WTC11 (cell line): ENCODE data around the gene SPOCK1. TPM values are rescaled to one million over a fixed set of nuclear protein-coding genes. Genes with fewer than 3 reads are reported as not detected.

Experiments
- ATAC-seq: fragments of 200-7000 bp; cut with Tn5 transposase; 2 replicates; pipeline ENCODE4 v1.10.0; 2021; ENCODE audit warnings: mild to moderate bottlenecking, moderate library complexity
- CTCF ChIA-PET: fragments of 300-600 bp; sonication (Branson Sonifier 250); formaldehyde crosslinking; loops from one replicate; lab custom pipeline; 2021; ENCODE audit warnings: antibody characterized with exemption; lab: Charles Lee
- POLR2A ChIA-PET: fragments of 350-600 bp; sonication (Branson Sonifier 250); formaldehyde crosslinking; loops from one replicate; lab custom pipeline; 2021; ENCODE audit warnings: antibody characterized with exemption; lab: Charles Lee
- DNase-seq: peaks from one replicate; pipeline ENCODE4 v3.0.0; 2021; ENCODE audit warnings: low spot score
- H3K27ac Mint-ChIP-seq: 2 replicates; pipeline ENCODE4 v1.8.0; 2021; ENCODE audit warnings: mixed read lengths
- H3K27me3 Mint-ChIP-seq: 2 replicates; pipeline ENCODE4 v1.8.0; 2021; ENCODE audit warnings: low read depth, mild to moderate bottlenecking, moderate library complexity, mixed read lengths
- H3K36me3 Mint-ChIP-seq: 2 replicates; pipeline ENCODE4 v1.8.0; 2021; ENCODE audit warnings: mixed read lengths
- H3K4me1 Mint-ChIP-seq: 2 replicates; pipeline ENCODE4 v1.8.0; 2022; ENCODE audit warnings: mixed read lengths
- H3K4me3 Mint-ChIP-seq: 2 replicates; pipeline ENCODE4 v1.8.0; 2021; ENCODE audit warnings: mild to moderate bottlenecking, moderate library complexity, mixed read lengths
- H3K9me3 Mint-ChIP-seq: 2 replicates; pipeline ENCODE4 v1.8.0; 2021; ENCODE audit warnings: mixed read lengths
- CREB1 ChIP-seq: sonication (generic); formaldehyde crosslinking; IDR thresholded peaks from 2 replicates; pipeline ENCODE4 v1.8.0; 2023; ENCODE audit warnings: mild to moderate bottlenecking, missing genetic modification reagents
- CREM ChIP-seq: sonication (generic); formaldehyde crosslinking; IDR thresholded peaks from 2 replicates; pipeline ENCODE4 v1.8.1; 2022; ENCODE audit warnings: mild to moderate bottlenecking, missing genetic modification reagents, moderate library complexity
- ELF4 ChIP-seq: sonication (generic); formaldehyde crosslinking; IDR thresholded peaks from 2 replicates; pipeline ENCODE4 v1.8.1; 2022; ENCODE audit warnings: low read depth, mild to moderate bottlenecking, moderate library complexity, missing genetic modification reagents
- ESRRA ChIP-seq: sonication (generic); formaldehyde crosslinking; IDR thresholded peaks from 2 replicates; pipeline ENCODE4 v1.8.1; 2022; ENCODE audit warnings: mild to moderate bottlenecking, missing genetic modification reagents, borderline replicate concordance
- GABPB1 ChIP-seq: sonication (generic); formaldehyde crosslinking; IDR thresholded peaks from 2 replicates; pipeline ENCODE4 v1.8.1; 2023; ENCODE audit warnings: mild to moderate bottlenecking, missing genetic modification reagents
- GRHL2 ChIP-seq: fragments of 250-450 bp; sonication (Bioruptor Pico); IDR thresholded peaks from 2 replicates; pipeline ENCODE4 v1.8.0; 2022; ENCODE audit warnings: mild to moderate bottlenecking, moderate library complexity; ENCODE audit not compliant: insufficient replicate concordance, severe bottlenecking
- NFATC4 ChIP-seq: fragments of 250-450 bp; sonication (Bioruptor Pico); IDR thresholded peaks from 2 replicates; pipeline ENCODE4 v1.9.0; 2021; ENCODE audit warnings: mild to moderate bottlenecking
- NFE2L1 ChIP-seq: sonication (generic); formaldehyde crosslinking; IDR thresholded peaks from 2 replicates; pipeline ENCODE4 v1.8.1; 2023; ENCODE audit warnings: missing genetic modification reagents
- NR2C2 ChIP-seq: sonication (generic); formaldehyde crosslinking; IDR thresholded peaks from 2 replicates; pipeline ENCODE4 v1.8.0; 2022; ENCODE audit warnings: mild to moderate bottlenecking, missing genetic modification reagents
- NR3C1 ChIP-seq: sonication (generic); formaldehyde crosslinking; conservative IDR thresholded peaks from 2 replicates; pipeline ENCODE4 v1.8.1; 2023; ENCODE audit warnings: low read depth, mild to moderate bottlenecking, missing genetic modification reagents
- OVOL2 ChIP-seq: fragments of 250-450 bp; sonication (Bioruptor Pico); IDR thresholded peaks from 2 replicates; pipeline ENCODE4 v1.9.0; 2021; ENCODE audit warnings: mild to moderate bottlenecking, borderline replicate concordance
- RELA ChIP-seq: sonication (generic); formaldehyde crosslinking; IDR thresholded peaks from 2 replicates; pipeline ENCODE4 v1.8.1; 2022; ENCODE audit warnings: missing genetic modification reagents, mild to moderate bottlenecking, borderline replicate concordance
- RORB ChIP-seq: fragments of 250-450 bp; sonication (Bioruptor Pico); IDR thresholded peaks from 2 replicates; pipeline ENCODE4 v1.9.0; 2021; ENCODE audit warnings: mild to moderate bottlenecking
- SMAD3 ChIP-seq: sonication (generic); formaldehyde crosslinking; IDR thresholded peaks from 2 replicates; pipeline ENCODE4 v1.8.0; 2022; ENCODE audit warnings: missing genetic modification reagents, mild to moderate bottlenecking, borderline replicate concordance
- SOX15 ChIP-seq: fragments of 250-450 bp; sonication (Bioruptor Pico); IDR thresholded peaks from 2 replicates; pipeline ENCODE4 v1.9.0; 2021; ENCODE audit warnings: mild to moderate bottlenecking
- ZBTB21 ChIP-seq: sonication (generic); formaldehyde crosslinking; IDR thresholded peaks from 2 replicates; pipeline ENCODE4 v1.8.1; 2023; ENCODE audit warnings: mild to moderate bottlenecking, missing genetic modification reagents, borderline replicate concordance
- ZNF232 ChIP-seq: sonication (generic); formaldehyde crosslinking; IDR thresholded peaks from 2 replicates; pipeline ENCODE4 v1.8.0; 2022; ENCODE audit warnings: mild to moderate bottlenecking, missing genetic modification reagents
- ZNF416 ChIP-seq: fragments of 250-450 bp; sonication (Bioruptor Pico); IDR thresholded peaks from 2 replicates; pipeline ENCODE4 v1.9.0; 2021; ENCODE audit warnings: mild to moderate bottlenecking, inconsistent platforms
- total RNA-seq: library from RNA; stranded (reverse); gene quantifications from 3 replicates; pipeline ENCODE4 v1.2.3, GENCODE V29; 2021
- TF ChIP-seq, protein P1 (sequence below): sonication (generic); formaldehyde crosslinking; IDR thresholded peaks from 2 replicates; pipeline ENCODE4 v1.8.0; 2023; ENCODE audit warnings: missing genetic modification reagents, mild to moderate bottlenecking, borderline replicate concordance
- TF ChIP-seq, protein P2 (sequence below): fragments of 250-450 bp; sonication (Bioruptor Pico); IDR thresholded peaks from 2 replicates; pipeline ENCODE4 v1.9.0; 2021; ENCODE audit warnings: mild to moderate bottlenecking
- TF ChIP-seq, protein P3 (sequence below): sonication (generic); formaldehyde crosslinking; conservative IDR thresholded peaks from 2 replicates; pipeline ENCODE4 v1.8.1; 2022; ENCODE audit warnings: mild to moderate bottlenecking, missing genetic modification reagents
- TF ChIP-seq, protein P4 (sequence below): fragments of 250-450 bp; sonication (Bioruptor Pico); IDR thresholded peaks from 2 replicates; pipeline ENCODE4 v1.9.0; 2021; ENCODE audit warnings: mild to moderate bottlenecking
- TF ChIP-seq, protein P5 (sequence below): sonication (generic); formaldehyde crosslinking; IDR thresholded peaks from 2 replicates; pipeline ENCODE4 v1.8.0; 2023; ENCODE audit warnings: missing genetic modification reagents
- TF ChIP-seq, protein P6 (sequence below): sonication (generic); formaldehyde crosslinking; IDR thresholded peaks from 2 replicates; pipeline ENCODE4 v1.8.0; 2022; ENCODE audit warnings: mild to moderate bottlenecking, missing genetic modification reagents
- TF ChIP-seq, protein P7 (sequence below): sonication (generic); formaldehyde crosslinking; IDR thresholded peaks from 2 replicates; pipeline ENCODE4 v1.8.1; 2023; ENCODE audit warnings: mild to moderate bottlenecking, missing genetic modification reagents

SPOCK1 gene
- total RNA-seq, 1 experiment from 2014 or later: 15.2 TPM

DNA sequence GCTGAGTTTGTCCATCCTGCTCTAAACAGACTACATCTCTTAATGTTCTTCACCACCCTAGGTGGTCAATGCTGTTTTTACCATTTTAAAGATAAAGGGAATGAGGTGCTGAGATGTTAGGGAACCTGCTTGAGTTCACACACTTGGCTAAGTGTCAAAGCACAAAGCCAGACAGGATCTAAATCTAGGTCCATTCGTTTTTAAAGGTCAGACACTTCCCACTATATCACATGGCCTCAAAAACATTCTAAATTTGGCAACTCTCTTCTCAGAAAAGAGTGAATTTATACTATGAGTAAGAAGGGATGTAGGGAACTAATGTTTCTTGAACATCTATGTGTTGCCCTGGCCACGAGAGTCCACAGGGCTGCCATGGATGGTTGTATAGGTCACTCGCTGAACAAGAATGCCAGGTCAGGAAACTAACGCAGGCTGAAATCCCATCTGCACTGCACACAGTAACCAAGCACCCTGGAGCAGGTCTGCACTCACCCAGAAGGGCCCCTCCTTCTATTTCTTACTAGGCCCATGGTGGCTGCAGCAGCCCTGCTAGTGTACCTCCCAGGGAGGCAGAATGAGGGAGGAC is 213.0 kb downstream of the SPOCK1 start:
- CTCF ChIA-PET: interaction anchor here (0.6 kb wide), 1 partner anchor 34 kb away, joined by 3 read pairs; no protein-coding TSS in a partner anchor
- Mint-ChIP-seq H3K27me3 (no peaks in the 10 kb centered on the region; the same call in 1 of the 2 replicates), H3K9me3 (no peaks in the 10 kb centered on the region), H3K36me3 (no peaks in the 10 kb centered on the region), H3K4me3 (no peak overlapping the region), H3K4me1 (no peaks in the 10 kb centered on the region), H3K27ac (no peak overlapping the region)
- TF ChIP-seq SMAD3 (CRISPR knock-in tag) (no peak), ZBTB21 (CRISPR knock-in tag) (no peak), NR2C2 (no peak), CREM (CRISPR knock-in tag) (no peak), OVOL2 (no peak), ELF4 (CRISPR knock-in tag) (no peak), GRHL2 (CRISPR knock-in tag) (no peak), RORB (CRISPR knock-in tag) (no peak), SOX15 (CRISPR knock-in tag) (no peak), NR3C1 (CRISPR knock-in tag) (no peak), ZNF416 (CRISPR knock-in tag) (no peak), RELA (no peak)
- TF ChIP-seq, protein P1, sequence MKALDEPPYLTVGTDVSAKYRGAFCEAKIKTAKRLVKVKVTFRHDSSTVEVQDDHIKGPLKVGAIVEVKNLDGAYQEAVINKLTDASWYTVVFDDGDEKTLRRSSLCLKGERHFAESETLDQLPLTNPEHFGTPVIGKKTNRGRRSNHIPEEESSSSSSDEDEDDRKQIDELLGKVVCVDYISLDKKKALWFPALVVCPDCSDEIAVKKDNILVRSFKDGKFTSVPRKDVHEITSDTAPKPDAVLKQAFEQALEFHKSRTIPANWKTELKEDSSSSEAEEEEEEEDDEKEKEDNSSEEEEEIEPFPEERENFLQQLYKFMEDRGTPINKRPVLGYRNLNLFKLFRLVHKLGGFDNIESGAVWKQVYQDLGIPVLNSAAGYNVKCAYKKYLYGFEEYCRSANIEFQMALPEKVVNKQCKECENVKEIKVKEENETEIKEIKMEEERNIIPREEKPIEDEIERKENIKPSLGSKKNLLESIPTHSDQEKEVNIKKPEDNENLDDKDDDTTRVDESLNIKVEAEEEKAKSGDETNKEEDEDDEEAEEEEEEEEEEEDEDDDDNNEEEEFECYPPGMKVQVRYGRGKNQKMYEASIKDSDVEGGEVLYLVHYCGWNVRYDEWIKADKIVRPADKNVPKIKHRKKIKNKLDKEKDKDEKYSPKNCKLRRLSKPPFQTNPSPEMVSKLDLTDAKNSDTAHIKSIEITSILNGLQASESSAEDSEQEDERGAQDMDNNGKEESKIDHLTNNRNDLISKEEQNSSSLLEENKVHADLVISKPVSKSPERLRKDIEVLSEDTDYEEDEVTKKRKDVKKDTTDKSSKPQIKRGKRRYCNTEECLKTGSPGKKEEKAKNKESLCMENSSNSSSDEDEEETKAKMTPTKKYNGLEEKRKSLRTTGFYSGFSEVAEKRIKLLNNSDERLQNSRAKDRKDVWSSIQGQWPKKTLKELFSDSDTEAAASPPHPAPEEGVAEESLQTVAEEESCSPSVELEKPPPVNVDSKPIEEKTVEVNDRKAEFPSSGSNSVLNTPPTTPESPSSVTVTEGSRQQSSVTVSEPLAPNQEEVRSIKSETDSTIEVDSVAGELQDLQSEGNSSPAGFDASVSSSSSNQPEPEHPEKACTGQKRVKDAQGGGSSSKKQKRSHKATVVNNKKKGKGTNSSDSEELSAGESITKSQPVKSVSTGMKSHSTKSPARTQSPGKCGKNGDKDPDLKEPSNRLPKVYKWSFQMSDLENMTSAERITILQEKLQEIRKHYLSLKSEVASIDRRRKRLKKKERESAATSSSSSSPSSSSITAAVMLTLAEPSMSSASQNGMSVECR: no peak
- TF ChIP-seq, protein P2, sequence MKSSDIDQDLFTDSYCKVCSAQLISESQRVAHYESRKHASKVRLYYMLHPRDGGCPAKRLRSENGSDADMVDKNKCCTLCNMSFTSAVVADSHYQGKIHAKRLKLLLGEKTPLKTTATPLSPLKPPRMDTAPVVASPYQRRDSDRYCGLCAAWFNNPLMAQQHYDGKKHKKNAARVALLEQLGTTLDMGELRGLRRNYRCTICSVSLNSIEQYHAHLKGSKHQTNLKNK (CRISPR knock-in tag): no peak
- TF ChIP-seq, protein P3, sequence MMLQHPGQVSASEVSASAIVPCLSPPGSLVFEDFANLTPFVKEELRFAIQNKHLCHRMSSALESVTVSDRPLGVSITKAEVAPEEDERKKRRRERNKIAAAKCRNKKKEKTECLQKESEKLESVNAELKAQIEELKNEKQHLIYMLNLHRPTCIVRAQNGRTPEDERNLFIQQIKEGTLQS: no peak
- TF ChIP-seq, protein P4, sequence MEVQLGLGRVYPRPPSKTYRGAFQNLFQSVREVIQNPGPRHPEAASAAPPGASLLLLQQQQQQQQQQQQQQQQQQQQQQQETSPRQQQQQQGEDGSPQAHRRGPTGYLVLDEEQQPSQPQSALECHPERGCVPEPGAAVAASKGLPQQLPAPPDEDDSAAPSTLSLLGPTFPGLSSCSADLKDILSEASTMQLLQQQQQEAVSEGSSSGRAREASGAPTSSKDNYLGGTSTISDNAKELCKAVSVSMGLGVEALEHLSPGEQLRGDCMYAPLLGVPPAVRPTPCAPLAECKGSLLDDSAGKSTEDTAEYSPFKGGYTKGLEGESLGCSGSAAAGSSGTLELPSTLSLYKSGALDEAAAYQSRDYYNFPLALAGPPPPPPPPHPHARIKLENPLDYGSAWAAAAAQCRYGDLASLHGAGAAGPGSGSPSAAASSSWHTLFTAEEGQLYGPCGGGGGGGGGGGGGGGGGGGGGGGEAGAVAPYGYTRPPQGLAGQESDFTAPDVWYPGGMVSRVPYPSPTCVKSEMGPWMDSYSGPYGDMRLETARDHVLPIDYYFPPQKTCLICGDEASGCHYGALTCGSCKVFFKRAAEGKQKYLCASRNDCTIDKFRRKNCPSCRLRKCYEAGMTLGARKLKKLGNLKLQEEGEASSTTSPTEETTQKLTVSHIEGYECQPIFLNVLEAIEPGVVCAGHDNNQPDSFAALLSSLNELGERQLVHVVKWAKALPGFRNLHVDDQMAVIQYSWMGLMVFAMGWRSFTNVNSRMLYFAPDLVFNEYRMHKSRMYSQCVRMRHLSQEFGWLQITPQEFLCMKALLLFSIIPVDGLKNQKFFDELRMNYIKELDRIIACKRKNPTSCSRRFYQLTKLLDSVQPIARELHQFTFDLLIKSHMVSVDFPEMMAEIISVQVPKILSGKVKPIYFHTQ (CRISPR knock-in tag): no peak
- TF ChIP-seq, protein P5, sequence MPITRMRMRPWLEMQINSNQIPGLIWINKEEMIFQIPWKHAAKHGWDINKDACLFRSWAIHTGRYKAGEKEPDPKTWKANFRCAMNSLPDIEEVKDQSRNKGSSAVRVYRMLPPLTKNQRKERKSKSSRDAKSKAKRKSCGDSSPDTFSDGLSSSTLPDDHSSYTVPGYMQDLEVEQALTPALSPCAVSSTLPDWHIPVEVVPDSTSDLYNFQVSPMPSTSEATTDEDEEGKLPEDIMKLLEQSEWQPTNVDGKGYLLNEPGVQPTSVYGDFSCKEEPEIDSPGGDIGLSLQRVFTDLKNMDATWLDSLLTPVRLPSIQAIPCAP: no peak
- ATAC-seq (no peak), DNase-seq (no peak)
- POLR2A ChIA-PET: no interaction called here

DNA sequence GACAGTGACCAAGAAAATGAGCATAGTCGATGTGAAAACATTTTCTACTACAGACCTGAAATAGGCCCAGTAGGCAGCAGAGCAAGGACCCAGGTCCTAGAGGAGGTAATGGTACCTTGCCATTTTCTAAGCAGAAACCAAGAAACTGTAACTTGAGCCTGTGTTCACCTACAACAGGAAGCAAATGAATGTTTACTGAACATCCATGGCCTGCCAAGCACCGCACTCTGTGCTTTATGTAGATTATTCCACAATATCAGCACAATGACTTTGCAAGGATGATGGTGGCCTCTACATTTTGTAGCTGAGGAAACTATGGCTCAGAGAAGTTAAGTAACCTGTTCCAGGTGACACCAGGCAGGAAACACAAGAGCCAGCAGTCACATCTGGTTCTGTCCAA is 215.3 kb downstream of the SPOCK1 start:
- Mint-ChIP-seq H3K4me3 (no peak overlapping the region), H3K27ac (no peak overlapping the region), H3K36me3 (no peaks in the 10 kb centered on the region), H3K27me3 (no peaks in the 10 kb centered on the region; the same call in 1 of the 2 replicates), H3K4me1 (no peaks in the 10 kb centered on the region; the same call in 1 of the 2 replicates), H3K9me3 (no peaks in the 10 kb centered on the region)
- ChIA-PET CTCF (no interaction called here), POLR2A (no interaction called here)
- DNase-seq (no peak), ATAC-seq (no peak)
- TF ChIP-seq NFE2L1 (no peak), SMAD3 (CRISPR knock-in tag) (no peak), ZBTB21 (CRISPR knock-in tag) (no peak), ZNF232 (CRISPR knock-in tag) (no peak), GABPB1 (CRISPR knock-in tag) (no peak), ESRRA (CRISPR knock-in tag) (no peak), CREB1 (CRISPR knock-in tag) (no peak), ELF4 (CRISPR knock-in tag) (no peak), NFATC4 (CRISPR knock-in tag) (no peak)
- TF ChIP-seq, protein P6, sequence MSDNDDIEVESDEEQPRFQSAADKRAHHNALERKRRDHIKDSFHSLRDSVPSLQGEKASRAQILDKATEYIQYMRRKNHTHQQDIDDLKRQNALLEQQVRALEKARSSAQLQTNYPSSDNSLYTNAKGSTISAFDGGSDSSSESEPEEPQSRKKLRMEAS: no peak
- TF ChIP-seq, protein P7, sequence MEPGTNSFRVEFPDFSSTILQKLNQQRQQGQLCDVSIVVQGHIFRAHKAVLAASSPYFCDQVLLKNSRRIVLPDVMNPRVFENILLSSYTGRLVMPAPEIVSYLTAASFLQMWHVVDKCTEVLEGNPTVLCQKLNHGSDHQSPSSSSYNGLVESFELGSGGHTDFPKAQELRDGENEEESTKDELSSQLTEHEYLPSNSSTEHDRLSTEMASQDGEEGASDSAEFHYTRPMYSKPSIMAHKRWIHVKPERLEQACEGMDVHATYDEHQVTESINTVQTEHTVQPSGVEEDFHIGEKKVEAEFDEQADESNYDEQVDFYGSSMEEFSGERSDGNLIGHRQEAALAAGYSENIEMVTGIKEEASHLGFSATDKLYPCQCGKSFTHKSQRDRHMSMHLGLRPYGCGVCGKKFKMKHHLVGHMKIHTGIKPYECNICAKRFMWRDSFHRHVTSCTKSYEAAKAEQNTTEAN (CRISPR knock-in tag): no peak
